ENCODE measurements around the gene UBE2V1.
A peak's percentile ranks its signal among the peaks of the same experiment; 100 is the strongest.

UBE2V1 gene

GRCh38 chr20:50073500-50073899 lies 39.5 kb downstream of the UBE2V1 start:
- Histone ChIP-seq H4K91ac (ENCODE audit: low read depth, low read length, poor library complexity) (no peak overlapping the region), H3K4me2 (ENCODE audit: insufficient read depth, low read length, poor library complexity, severe bottlenecking) (no peak overlapping the region), H3K9me3 (replicated peaks in 1 of 2; ENCODE audit: control insufficient read depth in 2 of 2, insufficient read depth in 1 of 2, low read depth in 1 of 2, low read length in 2 of 2) (no peaks in the 10 kb centered on the region), H3K4me3 (ENCODE audit: low read length in 2 of 2) (no peak overlapping the region), H3K27ac (replicated peaks; ENCODE audit: low read length) (no peak overlapping the region), H2BK120ac (ENCODE audit: low read depth, low read length) (no peak overlapping the region), H3K27me3 (ENCODE audit: control insufficient read depth in 3 of 3, insufficient read depth in 3 of 3, low read depth in 1 of 3, low read length in 3 of 3) (peaks cover 0 to 5% (median 0%) of the 10 kb centered on the region in 3 experiments), H3K23ac (ENCODE audit: low read depth, low read length, poor library complexity) (no peak overlapping the region), H2AFZ (ENCODE audit: low read length) (peak overlapping the region; percentile 59), H3K4ac (ENCODE audit: low read length) (no peak overlapping the region), H3K14ac (ENCODE audit: low read length) (no peak overlapping the region), H3K4me1 (ENCODE audit: control insufficient read depth in 2 of 2, insufficient read depth in 1 of 2, low read depth in 1 of 2, low read length in 2 of 2) (peaks cover 10 to 14% of the 10 kb centered on the region in 2 donors), H3K18ac (ENCODE audit: low read length) (no peak overlapping the region), H2BK12ac (ENCODE audit: low read length) (no peak overlapping the region), H3K9ac (ENCODE audit: low read depth, low read length, poor library complexity) (no peak overlapping the region), H2BK15ac (ENCODE audit: low read length) (peak overlapping the region; percentile 54), H3K79me1 (ENCODE audit: low read depth, low read length) (no peaks in the 10 kb centered on the region), H2AK5ac (ENCODE audit: low read depth, low read length) (peak overlapping the region; percentile 37), H3K36me3 (replicated peaks in 1 of 2; ENCODE audit: control insufficient read depth in 2 of 2, insufficient read depth in 2 of 2, low read length in 2 of 2) (no peaks in the 10 kb centered on the region), H2BK5ac (ENCODE audit: low read length) (peak overlapping the region; percentile 54), H4K8ac (ENCODE audit: low read depth, low read length) (no peak overlapping the region)
- DNase-seq (ENCODE audit: low spot score) = no peak
- WGBS, 2 donors (ENCODE audit: extremely low coverage in 2 of 2, insufficient read length in 2 of 2, insufficient replicate concordance in 1 of 2) = no CpG with 5 or more reads among the region's 2 CpGs

- peak overlapping the region; percentile 48 for H3K4me2 ChIP-seq (ENCODE audit: insufficient read depth, low read length, poor library complexity, severe bottlenecking)
- no CpG with 5 or more reads among the region's 48 CpGs for WGBS, 2 donors (ENCODE audit: extremely low coverage in 2 of 2, insufficient read length in 2 of 2, insufficient replicate concordance in 1 of 2)
- no peak overlapping the region for H3K27ac ChIP-seq (replicated peaks; ENCODE audit: low read length)
- peaks cover 0 to 5% (median 0%) of the 10 kb centered on the region in 3 experiments for H3K27me3 ChIP-seq (ENCODE audit: control insufficient read depth in 3 of 3, insufficient read depth in 3 of 3, low read depth in 1 of 3, low read length in 3 of 3)
- H4K91ac ChIP-seq (ENCODE audit: low read depth, low read length, poor library complexity) = no peak overlapping the region
- H3K23ac ChIP-seq (ENCODE audit: low read depth, low read length, poor library complexity) = no peak overlapping the region
- H4K8ac ChIP-seq (ENCODE audit: low read depth, low read length) = no peak overlapping the region
- no peak overlapping the region for H2BK12ac ChIP-seq (ENCODE audit: low read length)
- H3K4me3 ChIP-seq (ENCODE audit: low read length in 2 of 2) = peak overlapping the region; percentile 15 to 19
- H2AFZ ChIP-seq (ENCODE audit: low read length) = peak overlapping the region; percentile 90
- H3K9me3 ChIP-seq (replicated peaks in 1 of 2; ENCODE audit: control insufficient read depth in 2 of 2, insufficient read depth in 1 of 2, low read depth in 1 of 2, low read length in 2 of 2) = no peaks in the 10 kb centered on the region
- H2BK120ac ChIP-seq (ENCODE audit: low read depth, low read length) = no peak overlapping the region
- H2BK5ac ChIP-seq (ENCODE audit: low read length) = no peak overlapping the region
- H3K9ac ChIP-seq (ENCODE audit: low read depth, low read length, poor library complexity) = no peak overlapping the region
- H3K79me1 ChIP-seq (ENCODE audit: low read depth, low read length) = no peaks in the 10 kb centered on the region
- DNase-seq (ENCODE audit: low spot score) = peak; percentile 88
- peak overlapping the region; percentile 74 for H3K18ac ChIP-seq (ENCODE audit: low read length)
- no peak overlapping the region for H3K14ac ChIP-seq (ENCODE audit: low read length)
- peaks cover 10 to 20% of the 10 kb centered on the region in 2 donors for H3K4me1 ChIP-seq (ENCODE audit: control insufficient read depth in 2 of 2, insufficient read depth in 1 of 2, low read depth in 1 of 2, low read length in 2 of 2)
- H2BK15ac ChIP-seq (ENCODE audit: low read length) = no peak overlapping the region
- no peak overlapping the region for H3K4ac ChIP-seq (ENCODE audit: low read length)
- no peaks in the 10 kb centered on the region for H3K36me3 ChIP-seq (replicated peaks in 1 of 2; ENCODE audit: control insufficient read depth in 2 of 2, insufficient read depth in 2 of 2, low read length in 2 of 2)
- H2AK5ac ChIP-seq (ENCODE audit: low read depth, low read length) = peak overlapping the region; percentile 43
Observed at GRCh38 chr20:50071039-50071888, 41.7 kb downstream of the UBE2V1 start.

- H3K79me1 ChIP-seq (ENCODE audit: low read depth, low read length) = no peaks in the 10 kb centered on the region
- no peak overlapping the region for H3K14ac ChIP-seq (ENCODE audit: low read length)
- H2BK15ac ChIP-seq (ENCODE audit: low read length) = no peak overlapping the region
- no peak overlapping the region for H3K4me3 ChIP-seq (ENCODE audit: low read length in 2 of 2)
- H2AFZ ChIP-seq (ENCODE audit: low read length) = no peak overlapping the region
- H2BK120ac ChIP-seq (ENCODE audit: low read depth, low read length) = no peak overlapping the region
- H2BK12ac ChIP-seq (ENCODE audit: low read length) = no peak overlapping the region
- H3K4ac ChIP-seq (ENCODE audit: low read length) = no peak overlapping the region
- peak overlapping the region; percentile 66 for H2AK5ac ChIP-seq (ENCODE audit: low read depth, low read length)
- H3K9me3 ChIP-seq (replicated peaks in 1 of 2; ENCODE audit: control insufficient read depth in 2 of 2, insufficient read depth in 1 of 2, low read depth in 1 of 2, low read length in 2 of 2) = no peaks in the 10 kb centered on the region
- no peak overlapping the region for H4K8ac ChIP-seq (ENCODE audit: low read depth, low read length)
- peaks cover 6 to 17% of the 10 kb centered on the region in 2 donors for H3K4me1 ChIP-seq (ENCODE audit: control insufficient read depth in 2 of 2, insufficient read depth in 1 of 2, low read depth in 1 of 2, low read length in 2 of 2)
- no peak overlapping the region for H3K27ac ChIP-seq (replicated peaks; ENCODE audit: low read length)
- H4K91ac ChIP-seq (ENCODE audit: low read depth, low read length, poor library complexity) = no peak overlapping the region
- H3K18ac ChIP-seq (ENCODE audit: low read length) = no peak overlapping the region
- H3K4me2 ChIP-seq (ENCODE audit: insufficient read depth, low read length, poor library complexity, severe bottlenecking) = no peak overlapping the region
- H2BK5ac ChIP-seq (ENCODE audit: low read length) = no peak overlapping the region
- DNase-seq (ENCODE audit: low spot score) = no peak
- H3K9ac ChIP-seq (ENCODE audit: low read depth, low read length, poor library complexity) = no peak overlapping the region
- no peak overlapping the region for H3K23ac ChIP-seq (ENCODE audit: low read depth, low read length, poor library complexity)
- H3K36me3 ChIP-seq (replicated peaks in 1 of 2; ENCODE audit: control insufficient read depth in 2 of 2, insufficient read depth in 2 of 2, low read length in 2 of 2) = no peaks in the 10 kb centered on the region
- H3K27me3 ChIP-seq (ENCODE audit: control insufficient read depth in 3 of 3, insufficient read depth in 3 of 3, low read depth in 1 of 3, low read length in 3 of 3) = peaks cover 0 to 5% (median 0%) of the 10 kb centered on the region in 3 experiments
- WGBS, 2 donors (ENCODE audit: extremely low coverage in 2 of 2, insufficient read length in 2 of 2, insufficient replicate concordance in 1 of 2) = no CpG with 5 or more reads among the region's 7 CpGs
Observed at GRCh38 chr20:50070361-50070760, 42.6 kb downstream of the UBE2V1 start.

GRCh38 chr20:50068041-50068651 lies 44.8 kb downstream of the UBE2V1 start:
- H3K36me3 ChIP-seq (replicated peaks in 1 of 2; ENCODE audit: control insufficient read depth in 2 of 2, insufficient read depth in 2 of 2, low read length in 2 of 2) = no peaks in the 10 kb centered on the region
- peak overlapping the region; percentile 44 for H2BK15ac ChIP-seq (ENCODE audit: low read length)
- no CpG with 5 or more reads among the region's 11 CpGs for WGBS, 2 donors (ENCODE audit: extremely low coverage in 2 of 2, insufficient read length in 2 of 2, insufficient replicate concordance in 1 of 2)
- H3K4me2 ChIP-seq (ENCODE audit: insufficient read depth, low read length, poor library complexity, severe bottlenecking) = no peak overlapping the region
- no peak overlapping the region for H4K8ac ChIP-seq (ENCODE audit: low read depth, low read length)
- H3K14ac ChIP-seq (ENCODE audit: low read length) = no peak overlapping the region
- peak overlapping the region; percentile 66 for H2AK5ac ChIP-seq (ENCODE audit: low read depth, low read length)
- no peak overlapping the region for H3K23ac ChIP-seq (ENCODE audit: low read depth, low read length, poor library complexity)
- H3K18ac ChIP-seq (ENCODE audit: low read length) = peak overlapping the region; percentile 65
- H3K79me1 ChIP-seq (ENCODE audit: low read depth, low read length) = peaks cover 3% of the 10 kb centered on the region
- no peak overlapping the region for H4K91ac ChIP-seq (ENCODE audit: low read depth, low read length, poor library complexity)
- no peak overlapping the region for H3K4me3 ChIP-seq (ENCODE audit: low read length in 2 of 2)
- H2BK12ac ChIP-seq (ENCODE audit: low read length) = peak overlapping the region; percentile 46
- peaks cover 3 to 13% of the 10 kb centered on the region in 2 donors for H3K4me1 ChIP-seq (ENCODE audit: control insufficient read depth in 2 of 2, insufficient read depth in 1 of 2, low read depth in 1 of 2, low read length in 2 of 2)
- DNase-seq (ENCODE audit: low spot score) = no peak
- H3K4ac ChIP-seq (ENCODE audit: low read length) = no peak overlapping the region
- H3K27ac ChIP-seq (replicated peaks; ENCODE audit: low read length) = no peak overlapping the region
- no peak overlapping the region for H3K9ac ChIP-seq (ENCODE audit: low read depth, low read length, poor library complexity)
- H3K27me3 ChIP-seq (ENCODE audit: control insufficient read depth in 3 of 3, insufficient read depth in 3 of 3, low read depth in 1 of 3, low read length in 3 of 3) = peaks cover 0 to 5% (median 0%) of the 10 kb centered on the region in 3 experiments
- H3K9me3 ChIP-seq (replicated peaks in 1 of 2; ENCODE audit: control insufficient read depth in 2 of 2, insufficient read depth in 1 of 2, low read depth in 1 of 2, low read length in 2 of 2) = no peaks in the 10 kb centered on the region
- H2BK5ac ChIP-seq (ENCODE audit: low read length) = no peak overlapping the region
- peak overlapping the region; percentile 80 for H2AFZ ChIP-seq (ENCODE audit: low read length)
- H2BK120ac ChIP-seq (ENCODE audit: low read depth, low read length) = no peak overlapping the region

Measured in neuronal stem cell (in vitro differentiated cells).